Right renal cortex interstitium (tissue), 3 donors: ENCODE results near the gene PMS2. TPM values are rescaled to one million over a fixed set of nuclear protein-coding genes. Genes with fewer than 3 reads are reported as not detected.
"Not testable (repeated sequence)": the region's sequence is repeated elsewhere in the genome, so short reads cannot be mapped to it uniquely, and the experiment has no call there.

Experiments
- DNase-seq, 3 donors: peaks; one replicate each; pipeline ENCODE4 v3.0.0-alpha.2; 2013; ENCODE audit warnings: low read depth in 3 of 3, low spot score in 2 of 3
- polyA plus RNA-seq, 3 donors: library from polyadenylated mRNA; unstranded; fragments of 120-200 nt; gene quantifications; one replicate each; pipeline ENCODE4 v1.2.1, GENCODE V29; 2013; ENCODE audit not compliant: insufficient read length in 3 of 3

PMS2 gene
- polyA plus RNA-seq, 3 donors, result 21.6 to 24.3 (median 23.8) TPM

GRCh38 chr7:5924180-5924579 is 84.7 kb downstream of the PMS2 start:
- not testable (repeated sequence) for DNase-seq

Other genes starting within 250 kb of the PMS2 start
- 10 to 100 TPM; 34.9 to 39.5 (median 35.5) TPM for gene RNF216, start 227.4 kb downstream of the PMS2 start, polyA plus RNA-seq
- gene OCM, start 128.3 kb downstream of the PMS2 start, polyA plus RNA-seq, result under 1 TPM in 2 of 3 donors, not detected in 1; 0.24 to 0.79 TPM
- gene CCZ1, start 110.3 kb downstream of the PMS2 start, polyA plus RNA-seq, result 10 to 100 TPM; 83.9 to 94.5 (median 92.6) TPM
- gene RSPH10B, start 38.4 kb downstream of the PMS2 start, polyA plus RNA-seq, result 1 to 10 TPM in 1 of 3 donors, under 1 TPM in 2; 0.75 to 1.2 (median 0.91) TPM
- 10 to 100 TPM; 23.1 to 26.4 (median 24.7) TPM for gene AIMP2, start 223 bp upstream of the PMS2 start, polyA plus RNA-seq
- gene ANKRD61, start 22.3 kb upstream of the PMS2 start, polyA plus RNA-seq, result under 1 TPM; 0.54 to 0.79 (median 0.58) TPM
- 100 to 1,000 TPM in 2 of 3 donors, 10 to 100 TPM in 1; 99.9 to 116 (median 103) TPM for gene EIF2AK1, start 50.1 kb upstream of the PMS2 start, polyA plus RNA-seq
- 10 to 100 TPM; 21.1 to 23.0 (median 22.0) TPM for gene USP42, start 95.9 kb upstream of the PMS2 start, polyA plus RNA-seq